GM19099 (cell line): ENCODE data around the gene AZI2.

Source experiments
- POLR2A ChIP-seq: IDR thresholded peaks from 3 replicates; pipeline ENCODE4 v1.6.1; 2011; ENCODE audit warnings: low read depth; ENCODE audit not compliant: insufficient read length; ENCODE audit errors: extremely low read depth

Gene AZI2

DNA sequence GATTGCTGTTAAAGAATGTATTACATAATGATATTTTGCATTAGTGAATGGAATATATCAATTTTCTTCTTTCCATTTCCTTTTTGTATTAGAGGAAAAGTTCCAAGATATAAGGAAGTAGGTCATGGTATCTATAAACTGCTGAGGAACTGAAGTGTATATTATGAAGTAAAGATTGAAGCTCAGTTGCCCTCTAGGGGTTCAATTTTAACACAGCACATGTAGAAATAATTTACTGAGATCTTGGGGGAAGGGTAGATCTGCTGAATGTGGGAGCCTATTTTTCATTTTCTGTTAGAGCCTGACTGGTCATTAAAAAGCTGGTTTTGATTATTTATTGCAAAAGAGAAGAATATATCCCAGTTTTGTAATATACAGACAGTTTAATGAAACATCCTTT lies 62.0 kb downstream of the AZI2 start:
- no peak for TF ChIP-seq POLR2A

DNA sequence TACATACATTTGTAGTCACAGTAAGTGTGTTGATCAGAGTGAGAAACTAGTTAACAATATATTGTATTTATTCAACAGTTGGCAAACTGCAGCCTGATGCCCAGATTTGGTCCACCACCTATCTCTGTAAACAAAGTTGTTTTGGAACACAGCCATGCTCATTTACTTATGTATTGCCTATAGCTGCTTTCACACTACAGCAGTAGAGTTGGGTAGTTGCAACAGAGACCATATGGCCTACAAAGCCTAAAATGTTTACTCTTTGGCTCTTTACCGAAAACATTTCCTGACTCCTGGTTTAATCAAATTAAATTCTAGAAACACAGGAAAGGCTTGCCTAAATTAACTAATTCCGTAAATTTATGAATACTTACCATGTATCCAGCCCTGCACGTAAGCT lies 67.8 kb downstream of the AZI2 start:
- no peak for TF ChIP-seq POLR2A

GRCh38 chr3:28279770-28280169 lies 68.9 kb downstream of the AZI2 start:
- no peak for TF ChIP-seq POLR2A

- TF ChIP-seq POLR2A = no peak
These were observed 69.7 kb downstream of the AZI2 start for GRCh38 chr3:28278918-28279317.

DNA sequence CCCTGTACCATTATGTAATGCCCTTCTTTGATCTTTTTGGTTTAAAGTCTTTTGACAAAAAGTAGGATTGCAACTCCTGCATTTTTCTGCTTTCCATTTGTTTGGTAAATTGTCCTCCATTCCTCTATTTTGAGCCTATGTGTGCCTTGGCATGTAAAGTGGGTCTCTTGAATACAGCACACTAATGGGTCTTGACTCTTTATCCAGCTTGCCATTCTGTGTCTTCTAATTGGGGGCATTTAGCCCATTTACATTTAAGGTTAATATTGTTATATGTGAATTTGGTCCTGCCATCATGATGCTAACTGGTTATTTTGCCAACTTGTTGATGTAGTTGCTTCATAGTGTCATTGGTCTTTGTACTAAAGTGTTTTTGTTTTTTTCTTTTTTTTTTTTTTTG lies 74.8 kb downstream of the AZI2 start:
- TF ChIP-seq POLR2A = no peak
